CD4-positive, alpha-beta T cell treated with Interleukin-6 at 100 ng/mL for 8 hours (primary cell): ENCODE results near the gene BLNK.
"Not testable (repeated sequence)": the region's sequence is repeated elsewhere in the genome, so short reads cannot be mapped to it uniquely, and the experiment has no call there.

Experiments used
- DNase-seq: peaks from one replicate; pipeline ENCODE4 v3.0.0-alpha.2; 2020; ENCODE audit warnings: mixed read lengths, low spot score

BLNK gene

DNA sequence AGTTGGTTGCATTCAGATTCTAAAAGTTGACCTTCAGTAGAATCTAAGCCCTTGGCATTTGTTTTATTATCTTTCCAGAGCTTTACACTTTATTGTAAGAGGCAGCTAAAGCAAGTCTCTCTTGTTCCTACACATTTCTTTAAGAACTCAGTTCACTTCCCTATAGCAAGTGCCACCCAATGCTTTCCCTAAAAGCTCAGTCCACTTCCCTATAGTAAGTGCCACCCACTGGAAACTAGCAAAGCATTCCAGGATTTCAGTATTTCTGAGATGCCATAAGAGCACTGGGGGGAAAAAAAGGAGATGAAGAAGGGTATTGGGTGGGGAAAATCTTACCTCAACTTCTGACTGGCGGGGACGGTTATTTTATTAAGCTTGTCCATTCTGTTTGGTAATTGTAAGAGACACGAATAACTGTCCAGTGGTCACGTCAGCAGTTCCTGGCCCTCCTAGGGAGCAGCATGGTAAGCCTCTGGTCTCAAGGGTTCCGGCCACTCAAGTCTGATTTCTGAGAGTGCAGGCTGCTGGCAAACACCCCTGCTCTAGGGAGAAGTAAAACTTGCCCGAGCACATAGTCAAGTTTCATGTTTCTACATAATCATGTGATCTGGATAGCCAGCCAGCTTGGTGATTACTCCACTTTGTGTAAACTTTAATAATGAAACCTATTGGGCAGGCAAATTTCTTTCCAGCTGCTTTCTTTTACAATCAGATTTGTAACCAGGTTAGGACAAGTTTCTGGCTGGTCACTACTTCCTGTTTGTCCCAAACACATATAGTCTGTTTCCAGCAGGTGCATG lies at the start of gene BLNK:
Gene BLNK, minus strand, starts transcription at position 554 of the 800 bp plus-strand sequence. Its CDS starts 171 bp downstream, at position 383.
- no peak for DNase-seq

DNA sequence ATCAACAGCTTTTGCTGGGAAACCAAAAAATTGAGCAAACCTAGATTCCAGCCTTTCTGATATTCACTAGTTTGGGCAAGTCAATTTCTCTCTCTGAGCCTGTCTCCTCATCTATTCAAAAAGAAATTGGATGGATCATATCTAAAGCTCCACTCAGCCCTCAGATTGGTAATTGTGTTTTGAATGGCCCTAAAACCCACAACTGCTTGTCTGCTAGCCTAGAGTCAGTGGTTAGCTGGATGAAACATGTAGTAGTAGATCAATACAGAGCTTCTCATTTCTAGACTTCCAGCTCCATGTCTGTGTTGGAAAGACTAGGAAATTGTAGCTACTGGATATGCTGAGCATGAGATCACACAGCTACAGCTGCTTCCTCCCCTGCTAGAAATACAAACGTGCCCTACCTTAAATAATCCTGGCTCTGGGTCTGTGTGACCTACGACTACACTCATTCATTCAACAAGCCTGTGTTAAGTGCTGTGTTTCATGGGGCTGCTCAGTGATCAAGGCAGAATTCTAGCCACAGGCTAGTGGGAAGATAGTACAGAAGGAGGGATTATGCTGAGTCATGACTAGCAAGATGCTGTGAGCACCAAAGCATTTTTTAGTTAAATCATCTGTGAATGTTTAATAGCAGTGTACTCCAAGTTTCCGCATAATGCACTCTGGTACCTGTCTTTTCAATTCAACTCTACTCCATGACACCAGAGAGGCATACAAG lies 48.5 kb upstream of the BLNK start:
- DNase-seq = no peak

DNA sequence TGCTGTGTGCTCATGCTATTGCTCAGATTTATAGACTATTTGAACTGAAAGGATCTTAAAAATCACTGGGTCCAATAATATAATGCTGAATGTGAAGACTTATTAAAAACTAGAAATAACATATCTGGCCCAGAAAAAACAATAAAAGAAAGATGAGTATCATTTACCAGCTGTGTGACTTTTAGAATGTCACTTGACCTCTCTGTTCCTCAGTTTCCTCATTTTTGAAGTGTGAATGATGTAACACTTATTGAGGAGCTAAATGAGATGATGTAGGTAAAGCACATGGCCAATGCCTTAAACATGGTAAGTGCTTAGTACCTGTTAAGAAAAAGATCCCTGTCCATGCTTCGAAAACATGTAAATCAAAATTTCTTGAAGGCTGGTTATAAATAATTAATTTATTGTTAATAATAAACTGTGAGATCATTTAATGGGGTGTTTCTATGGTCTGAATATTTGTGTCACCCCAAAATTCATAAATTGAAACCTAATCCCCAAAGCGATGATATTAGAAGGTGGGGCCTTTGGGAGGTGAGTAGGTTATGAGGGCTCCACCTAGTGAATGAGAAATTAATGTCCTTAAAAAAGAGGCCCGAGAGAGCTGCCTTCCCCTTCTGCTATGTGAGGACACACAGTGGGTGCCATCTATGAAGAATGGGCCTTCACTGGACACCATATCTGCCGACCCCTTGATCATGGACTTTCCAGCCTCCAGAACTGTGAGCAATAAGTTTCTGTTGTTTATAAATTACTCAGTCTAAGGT lies 45.9 kb upstream of the BLNK start:
- DNase-seq = no peak

DNA sequence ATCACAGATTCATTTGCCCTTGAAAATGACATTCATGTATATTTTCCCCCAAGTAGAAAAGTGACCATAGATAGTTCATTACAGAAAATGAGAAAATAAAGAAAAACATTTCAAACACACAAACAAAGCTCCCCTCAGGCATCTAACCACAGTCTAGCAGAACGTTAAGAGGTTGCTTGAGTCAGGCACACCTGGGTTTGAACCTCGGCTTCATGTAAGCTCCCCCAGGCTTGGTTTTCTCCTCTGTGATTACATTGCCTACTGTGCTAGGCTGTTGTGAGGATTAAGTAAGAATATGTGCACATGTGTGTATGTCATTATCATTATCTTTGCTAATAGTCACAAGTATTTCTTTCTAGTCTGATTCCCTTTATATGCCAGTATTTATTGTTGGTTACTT lies 42.0 kb upstream of the BLNK start:
- DNase-seq = no peak

DNA sequence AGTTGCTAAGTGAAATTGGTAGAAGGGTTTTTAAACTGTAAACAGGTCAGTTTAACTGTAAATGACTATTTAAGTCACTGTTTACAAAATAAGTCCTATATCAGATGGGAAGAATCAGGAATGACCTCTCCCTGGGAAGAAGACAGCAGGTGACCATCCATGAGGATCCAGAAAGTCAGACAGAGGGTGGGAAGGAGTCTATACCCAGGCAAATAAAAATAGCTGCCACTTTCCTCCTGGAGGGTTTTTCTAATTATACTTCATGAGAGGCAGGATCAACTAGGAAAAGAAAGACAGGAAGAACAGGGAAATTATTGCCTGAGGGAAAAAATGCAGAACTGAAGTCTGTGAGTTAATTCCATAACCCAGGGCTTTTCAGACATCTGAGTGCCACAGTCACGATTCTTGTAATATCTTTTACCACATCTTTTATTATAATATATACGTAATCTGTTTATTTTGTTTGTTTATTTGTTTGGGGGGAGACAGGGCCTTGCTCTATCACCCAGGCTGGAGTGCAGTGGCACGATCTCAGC lies 39.9 kb upstream of the BLNK start:
- DNase-seq = no peak

DNA sequence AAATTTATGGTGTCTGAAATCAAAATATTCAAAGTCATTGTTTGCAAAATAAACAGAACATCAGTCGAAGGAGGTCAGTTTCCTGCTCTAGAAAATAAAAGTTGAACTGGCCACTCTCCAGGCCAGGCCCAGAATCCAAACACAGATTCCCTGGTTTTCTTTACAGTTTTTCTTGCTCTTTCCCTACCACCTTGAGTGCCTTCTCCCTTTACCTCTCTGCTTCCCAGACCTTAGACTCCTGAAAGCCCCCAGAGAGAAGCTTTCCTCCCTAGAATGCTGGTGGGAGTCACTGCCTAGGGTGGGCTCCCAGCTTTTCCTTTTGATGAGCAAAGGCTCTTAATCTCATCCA lies 38.9 kb upstream of the BLNK start:
- no peak for DNase-seq

DNA sequence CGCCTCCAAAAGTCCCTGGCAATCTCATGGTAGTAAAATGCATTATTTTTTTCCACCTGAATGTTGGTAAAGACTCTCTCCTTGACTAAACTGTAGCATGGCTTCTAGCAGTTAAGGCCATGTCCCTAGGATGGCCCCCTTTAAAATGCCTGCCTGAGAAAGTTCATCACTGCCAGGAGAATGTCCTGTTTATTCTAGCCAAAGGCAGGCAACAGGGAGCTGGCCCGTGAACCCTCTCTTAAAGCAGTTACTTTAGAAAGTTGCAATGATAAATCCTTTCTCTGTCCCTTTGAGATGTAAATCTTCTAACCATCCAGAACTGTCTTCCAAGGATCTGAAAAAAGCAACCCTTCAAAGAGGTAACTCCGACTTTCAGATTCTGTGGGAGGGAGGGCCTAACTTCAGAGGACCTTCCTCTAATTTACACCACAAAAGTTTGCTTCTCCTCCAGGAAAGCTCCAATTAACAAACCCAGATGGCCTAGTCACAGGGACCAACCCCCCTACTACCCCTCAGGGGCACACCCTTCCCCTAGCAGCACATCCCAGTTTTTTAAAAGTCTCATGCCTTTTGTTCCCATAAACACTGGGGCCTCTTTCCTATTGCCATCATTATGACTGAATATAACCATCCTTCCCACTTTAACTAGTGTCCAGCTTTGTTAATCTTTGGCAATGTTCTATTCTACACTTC lies 38.4 kb upstream of the BLNK start:
- DNase-seq = no peak

DNA sequence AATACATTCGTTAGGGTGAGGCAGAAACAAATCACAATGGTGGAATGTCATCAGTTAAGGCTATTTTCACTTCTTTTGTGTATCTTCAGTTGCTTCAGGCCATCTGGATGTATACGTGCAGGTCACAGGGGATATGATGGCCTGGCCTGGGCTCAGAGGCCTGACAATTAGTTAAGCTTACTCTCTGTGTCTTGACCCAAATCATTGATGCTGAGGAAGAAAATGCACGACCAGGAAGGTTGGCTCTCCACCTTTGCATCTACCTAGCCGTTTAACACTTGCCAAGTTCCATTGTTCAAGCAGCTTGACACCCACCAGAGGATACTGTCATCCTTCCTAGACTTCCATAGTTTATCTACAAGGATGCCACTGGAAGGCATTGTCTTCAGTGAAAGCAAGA lies 37.5 kb upstream of the BLNK start:
- DNase-seq = not testable (repeated sequence)

DNA sequence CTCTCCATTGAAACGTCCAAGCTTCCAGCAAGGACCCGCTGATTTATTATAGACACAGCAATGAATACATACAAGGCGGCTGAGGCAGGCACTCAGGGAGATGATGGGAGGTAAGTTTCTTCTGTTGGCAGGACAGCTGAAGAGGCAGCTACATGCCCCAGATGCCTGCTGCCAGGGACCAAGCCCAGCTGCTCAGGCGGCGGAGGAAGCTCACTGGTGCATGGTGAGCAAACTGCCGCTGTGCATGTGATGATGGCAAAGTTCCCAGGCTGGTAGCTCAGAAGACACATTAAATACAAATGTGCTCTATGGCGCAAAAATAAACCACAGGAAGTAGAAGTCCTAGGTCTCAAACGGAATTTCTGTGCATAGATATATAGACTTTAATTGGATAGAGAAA lies 35.1 kb upstream of the BLNK start:
- DNase-seq = peak; percentile 15

DNA sequence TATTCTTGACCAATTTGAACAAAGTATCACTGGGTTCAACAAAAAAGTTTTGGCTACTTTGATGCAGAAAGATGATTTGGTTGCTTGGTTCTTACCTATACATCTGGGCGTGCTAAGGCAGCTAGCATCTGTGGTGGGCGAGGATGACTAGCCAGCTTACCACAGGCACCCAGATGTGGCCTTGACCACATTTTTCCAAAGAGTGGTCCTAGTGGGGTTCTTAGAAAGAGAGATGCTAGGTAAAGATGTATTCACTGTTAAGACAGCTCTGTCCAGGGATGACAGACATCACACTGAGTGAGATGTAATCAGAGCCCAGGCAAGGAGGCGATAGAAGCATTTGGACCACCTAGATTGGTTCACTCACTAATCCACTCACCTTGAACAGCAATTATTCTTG lies 33.6 kb upstream of the BLNK start:
- no peak for DNase-seq

DNA sequence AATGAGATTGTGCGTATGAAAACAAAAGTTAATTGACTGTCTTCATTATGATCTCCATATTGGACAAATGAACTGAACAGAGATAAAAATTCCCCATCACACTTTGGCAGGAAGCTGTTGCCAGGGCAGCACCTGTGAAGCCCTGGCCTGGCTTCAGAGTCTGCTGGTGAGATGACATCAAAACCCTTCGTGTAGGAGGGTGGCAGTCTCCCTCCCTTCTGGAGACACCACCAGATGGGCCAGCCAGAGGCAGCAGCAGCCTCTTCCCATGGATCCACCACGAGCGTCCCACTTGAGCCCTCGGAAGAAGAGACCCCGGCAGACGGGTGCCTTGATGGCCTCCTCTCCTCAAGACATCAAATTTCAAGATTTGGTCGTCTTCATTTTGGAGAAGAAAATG lies 32.9 kb upstream of the BLNK start, which contains the start of gene DNTT:
Gene DNTT, plus strand, starts transcription at position 205 of the 400 bp plus-strand sequence. Its CDS starts 64 bp downstream, at position 269.
- DNase-seq = no peak

DNA sequence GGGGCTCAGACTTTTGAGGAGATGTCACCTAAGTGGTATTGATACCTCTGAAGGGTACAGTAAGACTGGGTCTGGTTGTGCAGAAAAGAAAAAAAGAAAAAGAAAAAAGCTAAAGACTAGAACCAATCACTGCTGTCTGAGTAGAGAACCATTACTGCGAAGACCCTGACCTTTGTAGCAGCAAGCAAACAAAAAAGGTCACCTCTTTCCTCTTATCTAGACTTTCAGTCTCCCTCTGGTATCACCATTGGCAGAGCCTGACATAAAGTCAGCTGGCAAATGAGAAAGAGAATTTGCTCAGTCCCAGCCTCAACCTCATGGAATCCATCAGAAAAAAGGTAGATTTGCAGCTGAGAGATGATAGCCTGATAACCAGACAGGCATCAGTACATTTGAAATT lies 30.2 kb upstream of the BLNK start:
- DNase-seq = no peak

DNA sequence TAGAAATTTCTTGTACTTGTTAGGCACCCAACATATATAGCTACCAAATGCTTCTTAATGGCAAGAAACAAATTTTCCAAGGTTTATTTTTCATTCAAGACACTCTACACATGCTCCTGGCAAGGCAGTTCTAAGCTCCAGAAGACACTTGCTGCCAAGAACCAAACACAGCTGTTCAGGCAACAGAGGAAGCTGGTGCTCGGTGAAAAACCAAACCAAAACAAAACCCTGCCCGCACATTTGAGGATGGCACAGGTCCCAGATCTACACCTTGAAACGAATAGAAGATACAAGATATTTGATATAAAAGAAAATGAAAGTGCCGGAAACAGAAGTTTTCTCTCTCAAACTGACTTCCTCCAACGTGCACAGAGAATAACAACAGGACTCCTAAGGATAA lies 28.0 kb upstream of the BLNK start:
- DNase-seq = peak; percentile 56

DNA sequence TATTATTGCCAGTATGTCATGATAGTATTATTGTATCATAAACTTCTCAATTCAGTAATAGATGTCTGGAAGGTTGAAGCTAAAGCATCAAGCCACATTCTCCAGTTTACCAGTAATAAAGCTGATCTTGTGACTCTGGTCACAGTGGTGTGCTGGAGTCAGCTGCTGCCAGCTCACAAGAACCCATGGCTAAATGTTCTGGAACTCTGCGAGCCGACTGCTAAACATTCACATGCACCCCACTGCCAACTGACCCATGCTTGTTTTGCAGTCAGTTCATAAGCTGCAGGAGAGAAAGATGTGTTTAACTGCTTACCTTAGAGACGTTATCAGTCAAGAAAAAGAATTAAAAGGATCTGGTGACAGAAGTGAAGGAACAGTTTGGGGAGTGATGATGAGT lies 27.0 kb upstream of the BLNK start:
- DNase-seq = no peak

DNA sequence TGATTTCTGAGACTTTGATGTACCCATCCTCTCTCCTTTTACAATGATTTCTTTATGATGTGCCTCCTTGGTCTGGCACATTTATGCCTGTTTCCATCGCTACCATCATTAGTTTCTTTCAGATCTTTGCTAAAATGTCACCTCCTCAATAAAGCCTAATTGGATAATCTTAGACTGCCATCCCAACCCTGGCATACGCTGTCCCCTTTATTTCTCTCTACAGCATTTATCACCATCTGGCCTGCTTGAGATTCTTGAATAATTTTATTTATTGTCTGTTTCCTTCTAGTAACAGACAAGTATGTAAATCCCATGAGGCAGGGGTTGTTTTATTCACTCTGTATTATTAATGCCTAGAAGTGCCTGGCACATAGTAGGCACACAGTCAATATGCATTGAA lies 26.1 kb upstream of the BLNK start:
- no peak for DNase-seq

DNA sequence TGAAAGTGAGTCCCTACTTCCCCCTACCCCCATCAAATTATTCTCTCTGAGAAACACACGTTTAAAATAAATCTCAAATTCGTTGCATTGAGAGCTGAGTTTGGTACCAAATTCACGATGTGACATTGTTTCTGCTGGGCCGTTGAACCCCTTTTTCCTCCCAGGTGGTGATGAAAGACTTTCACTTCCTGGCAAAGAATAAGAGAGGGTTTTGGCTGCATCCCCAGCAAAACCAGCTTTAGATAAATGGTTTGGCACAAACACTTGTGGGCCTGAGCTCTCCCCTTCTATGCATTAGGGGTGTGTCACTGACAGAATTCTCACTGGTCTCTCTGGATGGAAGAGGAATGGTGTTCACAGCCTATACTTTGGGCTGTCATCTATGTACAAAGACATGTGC lies 24.1 kb upstream of the BLNK start:
- no peak for DNase-seq

DNA sequence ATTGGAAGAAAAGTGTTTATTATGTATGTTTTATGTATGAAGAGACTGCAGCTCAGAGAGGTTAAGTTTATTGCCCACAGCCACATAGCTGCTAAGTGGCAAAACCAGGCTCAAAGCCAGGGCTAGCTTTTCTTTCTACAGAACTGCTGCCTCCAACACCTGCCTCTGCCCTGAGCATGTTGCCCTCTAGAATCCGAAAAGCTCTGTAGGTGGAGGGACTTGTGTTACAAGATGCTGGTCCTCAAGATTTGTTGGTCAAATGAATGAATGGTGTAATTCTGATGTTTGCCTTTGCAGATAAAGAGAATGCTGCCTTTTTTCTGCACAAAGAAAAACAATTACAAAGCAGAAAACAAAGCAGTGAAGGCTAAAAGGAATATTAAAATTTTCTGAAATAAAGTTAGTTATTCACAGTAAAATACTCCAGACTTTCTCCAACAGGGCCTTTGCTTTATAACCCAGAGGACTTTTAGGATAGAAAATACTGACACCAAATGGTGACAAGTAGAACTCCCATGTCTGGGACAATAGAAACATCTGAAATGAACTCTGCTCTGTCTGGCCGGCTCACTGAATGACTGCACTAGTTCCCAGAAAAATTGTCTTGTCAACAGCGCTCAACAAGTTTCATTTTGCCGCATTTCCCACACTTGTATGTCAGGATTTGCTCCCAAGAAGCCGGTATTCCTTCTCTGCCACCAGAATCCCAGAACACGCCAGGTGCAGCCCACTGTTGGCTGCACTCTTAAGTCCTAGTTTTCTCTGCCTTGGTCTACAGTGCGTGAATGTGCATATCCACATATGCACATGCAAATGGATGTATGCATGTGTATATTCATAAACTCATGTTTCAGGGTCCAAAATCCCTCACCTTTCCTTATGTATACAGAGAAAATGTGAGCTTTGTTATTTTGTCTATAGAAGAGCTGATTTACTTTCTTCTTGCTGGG lies 21.9 kb upstream of the BLNK start:
- DNase-seq = peak; percentile 23

DNA sequence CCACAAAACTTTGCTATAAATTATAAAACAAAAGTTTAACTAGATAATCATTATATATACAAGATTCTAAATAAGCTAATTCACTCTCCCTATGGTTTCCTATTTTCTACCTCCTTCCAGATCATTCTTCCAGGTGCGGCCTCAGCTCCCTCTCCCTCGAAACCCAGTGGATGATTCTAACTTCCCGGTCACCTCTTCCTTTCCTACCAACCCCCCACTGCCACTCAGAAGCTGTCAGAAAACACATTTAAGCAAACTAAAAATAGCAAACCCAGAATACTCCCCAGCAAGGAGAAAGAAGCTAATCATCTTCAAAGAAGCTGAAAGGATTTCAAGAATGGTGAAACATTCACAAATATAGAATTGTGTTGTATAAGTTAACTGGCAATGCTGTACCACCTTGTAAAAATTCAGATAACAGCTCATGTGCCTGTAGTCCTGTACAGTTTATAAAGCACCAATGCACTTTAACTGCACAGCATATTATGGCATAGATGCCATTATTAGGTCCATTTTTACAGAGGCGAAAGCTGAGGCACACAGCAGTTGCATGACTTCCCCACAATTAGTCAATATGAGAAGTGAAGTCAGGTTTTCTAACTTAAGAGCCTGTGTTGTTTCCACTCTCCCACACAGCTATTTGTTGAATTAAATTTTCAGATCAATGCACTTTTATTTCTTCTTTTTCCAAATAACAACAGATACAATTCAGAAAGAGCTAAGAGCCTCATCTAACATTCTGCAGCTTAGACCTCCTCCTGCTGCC lies 19.2 kb upstream of the BLNK start:
- no peak for DNase-seq

DNA sequence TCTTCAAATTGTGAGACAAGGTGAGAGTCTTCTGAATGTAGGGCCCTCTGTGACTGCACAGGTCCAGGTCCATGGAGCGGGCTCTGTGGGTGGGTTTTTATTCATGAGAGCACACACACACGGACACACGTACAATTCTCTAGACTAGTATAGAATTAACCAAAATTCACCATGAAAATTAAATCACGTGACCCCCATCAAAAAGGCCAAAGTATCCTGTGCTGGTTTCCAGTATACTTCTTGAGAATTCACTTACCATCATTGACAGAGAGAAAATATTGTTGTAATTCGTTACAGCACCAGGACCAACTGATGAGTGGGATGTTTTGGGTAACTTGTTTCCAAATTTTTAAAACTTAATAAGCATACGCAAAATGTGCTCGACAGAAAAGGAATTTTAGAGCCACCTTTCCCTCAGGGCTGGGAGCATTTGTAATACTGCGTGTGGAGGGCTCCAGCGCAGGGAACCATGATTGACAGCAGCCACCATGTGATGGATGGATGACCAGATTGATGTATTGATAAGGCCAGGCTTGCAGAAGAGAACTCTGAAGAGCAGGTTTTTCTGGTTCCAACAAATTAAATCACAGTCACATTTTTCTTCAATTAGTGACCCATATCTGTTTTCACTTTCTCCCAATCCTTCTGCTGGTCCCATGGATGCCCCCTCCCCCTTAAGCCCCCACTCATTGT lies 18.0 kb upstream of the BLNK start:
- no peak for DNase-seq
